ENCODE measurements around the gene GET3.

GRCh38 chr19:12793290-12794195 lies 56.2 kb downstream of the GET3 start:
- TF ChIP-seq EZH2 (optimal IDR thresholded peaks at IDR 0.05; ENCODE audit: low read depth, low read length) (no peak), CTCF (IDR thresholded peaks at IDR 0.05; ENCODE audit: low read length) (no peak), EZH2phosphoT487 (IDR thresholded peaks at IDR 0.05; ENCODE audit: low read length) (no peak)

All from MM.1S (cell line).